Measurements from ENCODE around the gene ZNF611.
"Not testable (repeated sequence)": the region's sequence is repeated elsewhere in the genome, so short reads cannot be mapped to it uniquely, and the experiment has no call there.

The ZNF611 gene

GRCh38 chr19:52734893-52735661 lies at the start of gene ZNF611:
TSS of gene ZNF611 (minus strand) at chr19:52735044. CDS start at chr19:52715894, 19,150 bp downstream.
- TF ChIP-seq CTCF (IDR thresholded peaks at IDR 0.05; ENCODE audit: low read depth, low read length, missing control alignments), result peak; percentile 55
- peak; percentile 75 for DNase-seq (ENCODE audit: low read depth)
- H3K4me3 ChIP-seq (ENCODE audit: low read depth, low read length), result peak within 1 kb of the TSS; percentile 85

GRCh38 chr19:52782864-52783263 lies 48.0 kb upstream of the ZNF611 start:
- DNase-seq (ENCODE audit: low read depth); H3K4me3 ChIP-seq (ENCODE audit: low read depth, low read length): not testable (repeated sequence)

GRCh38 chr19:52778811-52779210 lies 44.0 kb upstream of the ZNF611 start:
- H3K4me3 ChIP-seq (ENCODE audit: low read depth, low read length), result no peak overlapping the region
- no peak for TF ChIP-seq CTCF (IDR thresholded peaks at IDR 0.05; ENCODE audit: low read depth, low read length, missing control alignments)
- no peak for DNase-seq (ENCODE audit: low read depth)

GRCh38 chr19:52756447-52756846 lies 21.6 kb upstream of the ZNF611 start:
- not testable (repeated sequence) for DNase-seq (ENCODE audit: low read depth); H3K4me3 ChIP-seq (ENCODE audit: low read depth, low read length)

GRCh38 chr19:52749780-52750179 lies 14.9 kb upstream of the ZNF611 start:
- DNase-seq (ENCODE audit: low read depth), result no peak
- H3K4me3 ChIP-seq (ENCODE audit: low read depth, low read length), result no peak overlapping the region
- no peak for TF ChIP-seq CTCF (IDR thresholded peaks at IDR 0.05; ENCODE audit: low read depth, low read length, missing control alignments)

GRCh38 chr19:52748336-52748950 lies 13.6 kb upstream of the ZNF611 start:
- no peak overlapping the region for H3K4me3 ChIP-seq (ENCODE audit: low read depth, low read length)
- no peak for TF ChIP-seq CTCF (IDR thresholded peaks at IDR 0.05; ENCODE audit: low read depth, low read length, missing control alignments)
- DNase-seq (ENCODE audit: low read depth), result no peak

GRCh38 chr19:52745919-52746318 lies 11.1 kb upstream of the ZNF611 start:
- not testable (repeated sequence) for DNase-seq (ENCODE audit: low read depth); H3K4me3 ChIP-seq (ENCODE audit: low read depth, low read length)

GRCh38 chr19:52743091-52743490 lies 8.2 kb upstream of the ZNF611 start:
- DNase-seq (ENCODE audit: low read depth), result no peak

More at GRCh38 chr19:52743091-52743490, 8.2 kb upstream of the ZNF611 start:
- TF ChIP-seq CTCF (IDR thresholded peaks at IDR 0.05; ENCODE audit: low read depth, low read length, missing control alignments), result no peak
- no peak overlapping the region for H3K4me3 ChIP-seq (ENCODE audit: low read depth, low read length)

Data from GM12864 (cell line).